PFSK-1 (cell line): ENCODE data around the gene ZNF408.
A peak's percentile ranks its signal among the peaks of the same experiment; 100 is the strongest.

Source experiments
- FOXP2 ChIP-seq: optimal IDR thresholded peaks from 2 replicates; pipeline ENCODE3; 2011; ENCODE audit warnings: borderline replicate concordance, control low read depth, inconsistent platforms; ENCODE audit not compliant: insufficient read depth; ENCODE audit errors: extremely low read length, extremely low read depth
- POLR2AphosphoS5 ChIP-seq: IDR thresholded peaks from 2 replicates; pipeline ENCODE4 v1.6.1; 2012; ENCODE audit warnings: low read depth, mild to moderate bottlenecking, control low read depth, low read length, moderate library complexity
- SIN3A ChIP-seq: IDR thresholded peaks from 2 replicates; pipeline ENCODE4 v1.6.1; 2012; ENCODE audit warnings: mild to moderate bottlenecking, low read length, moderate library complexity, borderline replicate concordance; ENCODE audit not compliant: insufficient read depth
- TAF1 ChIP-seq: IDR thresholded peaks from 2 replicates; pipeline ENCODE4 v1.6.1; 2012; ENCODE audit warnings: low read length, control low read depth, borderline replicate concordance; ENCODE audit not compliant: insufficient read depth
- TF ChIP-seq, protein P1 (sequence below), 2 experiments: IDR thresholded peaks; 2 replicates each; pipeline versions ENCODE4 v1.6.1 to v1.8.0; 2011 to 2012; ENCODE audit warnings: low read depth in 2 of 2, low read length in 2 of 2, control low read depth in 1 of 2, inconsistent platforms in 1 of 2, mild to moderate bottlenecking in 1 of 2, moderate library complexity in 1 of 2; ENCODE audit not compliant: insufficient read depth in 1 of 2

Gene ZNF408

DNA sequence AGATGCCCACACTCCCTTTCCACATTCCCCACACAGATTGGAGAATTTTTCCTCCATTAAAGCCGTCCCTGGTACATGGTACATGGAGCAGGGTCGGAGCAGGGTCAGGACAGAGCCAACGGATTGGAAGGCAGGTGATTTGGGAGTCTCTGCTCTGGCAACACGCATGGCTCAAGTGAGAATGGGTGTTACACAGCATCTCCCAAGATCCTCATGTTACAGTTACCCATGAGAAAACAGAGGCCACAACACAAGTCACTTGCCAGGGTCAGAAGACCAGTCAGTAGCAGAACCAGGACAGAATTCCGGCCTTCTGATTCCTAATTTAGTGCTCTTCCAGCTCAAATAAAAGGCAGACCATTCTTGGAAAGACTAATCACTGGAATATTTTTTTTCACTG is 10.5 kb downstream of the ZNF408 start:
- TF ChIP-seq TAF1 (no peak), POLR2AphosphoS5 (no peak), FOXP2 (no peak), SIN3A (no peak)
- TF ChIP-seq, protein P1, sequence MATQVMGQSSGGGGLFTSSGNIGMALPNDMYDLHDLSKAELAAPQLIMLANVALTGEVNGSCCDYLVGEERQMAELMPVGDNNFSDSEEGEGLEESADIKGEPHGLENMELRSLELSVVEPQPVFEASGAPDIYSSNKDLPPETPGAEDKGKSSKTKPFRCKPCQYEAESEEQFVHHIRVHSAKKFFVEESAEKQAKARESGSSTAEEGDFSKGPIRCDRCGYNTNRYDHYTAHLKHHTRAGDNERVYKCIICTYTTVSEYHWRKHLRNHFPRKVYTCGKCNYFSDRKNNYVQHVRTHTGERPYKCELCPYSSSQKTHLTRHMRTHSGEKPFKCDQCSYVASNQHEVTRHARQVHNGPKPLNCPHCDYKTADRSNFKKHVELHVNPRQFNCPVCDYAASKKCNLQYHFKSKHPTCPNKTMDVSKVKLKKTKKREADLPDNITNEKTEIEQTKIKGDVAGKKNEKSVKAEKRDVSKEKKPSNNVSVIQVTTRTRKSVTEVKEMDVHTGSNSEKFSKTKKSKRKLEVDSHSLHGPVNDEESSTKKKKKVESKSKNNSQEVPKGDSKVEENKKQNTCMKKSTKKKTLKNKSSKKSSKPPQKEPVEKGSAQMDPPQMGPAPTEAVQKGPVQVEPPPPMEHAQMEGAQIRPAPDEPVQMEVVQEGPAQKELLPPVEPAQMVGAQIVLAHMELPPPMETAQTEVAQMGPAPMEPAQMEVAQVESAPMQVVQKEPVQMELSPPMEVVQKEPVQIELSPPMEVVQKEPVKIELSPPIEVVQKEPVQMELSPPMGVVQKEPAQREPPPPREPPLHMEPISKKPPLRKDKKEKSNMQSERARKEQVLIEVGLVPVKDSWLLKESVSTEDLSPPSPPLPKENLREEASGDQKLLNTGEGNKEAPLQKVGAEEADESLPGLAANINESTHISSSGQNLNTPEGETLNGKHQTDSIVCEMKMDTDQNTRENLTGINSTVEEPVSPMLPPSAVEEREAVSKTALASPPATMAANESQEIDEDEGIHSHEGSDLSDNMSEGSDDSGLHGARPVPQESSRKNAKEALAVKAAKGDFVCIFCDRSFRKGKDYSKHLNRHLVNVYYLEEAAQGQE (IDR thresholded peaks at IDR 0.05; ENCODE audit: insufficient read depth in 1 of 2, low read depth in 2 of 2, low read length in 2 of 2), result no peak

DNA sequence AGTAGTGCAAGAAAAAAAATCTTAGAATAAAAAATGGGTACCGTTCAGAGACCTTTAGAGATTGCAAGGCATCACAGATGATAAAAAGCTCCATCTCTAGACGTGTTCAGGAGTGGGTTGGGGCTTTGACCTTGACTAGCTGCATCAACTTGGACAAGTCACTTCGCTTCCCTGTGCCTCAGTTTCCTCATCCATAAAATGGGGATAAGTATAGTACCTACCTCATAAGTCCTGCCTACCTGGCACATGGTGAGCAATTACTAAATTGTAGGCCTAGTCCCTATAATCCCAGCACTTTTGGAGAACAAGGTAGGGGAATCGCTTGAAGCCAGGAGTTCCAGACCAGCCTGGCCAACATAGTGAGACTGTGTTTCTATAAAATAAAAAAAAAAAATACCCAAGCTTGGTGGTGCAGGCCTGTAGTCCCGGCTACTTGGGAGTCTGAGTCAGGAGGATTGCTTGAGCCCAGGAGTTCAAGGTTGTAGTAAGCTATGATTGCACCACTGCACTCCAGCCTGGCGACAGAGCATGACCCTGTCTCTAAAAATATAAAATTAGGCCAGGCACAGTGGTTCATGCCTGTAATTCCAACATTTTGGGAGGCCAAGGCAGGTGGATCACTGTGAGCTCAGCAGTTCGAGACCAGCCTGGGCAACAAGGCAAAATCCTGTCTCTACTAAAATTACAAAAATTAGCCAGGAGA is 12.2 kb downstream of the ZNF408 start:
- TF ChIP-seq TAF1 (no peak), POLR2AphosphoS5 (no peak), SIN3A (no peak), FOXP2 (no peak)
- TF ChIP-seq, protein P1 (IDR thresholded peaks at IDR 0.05; ENCODE audit: insufficient read depth in 1 of 2, low read depth in 2 of 2, low read length in 2 of 2), result no peak

DNA sequence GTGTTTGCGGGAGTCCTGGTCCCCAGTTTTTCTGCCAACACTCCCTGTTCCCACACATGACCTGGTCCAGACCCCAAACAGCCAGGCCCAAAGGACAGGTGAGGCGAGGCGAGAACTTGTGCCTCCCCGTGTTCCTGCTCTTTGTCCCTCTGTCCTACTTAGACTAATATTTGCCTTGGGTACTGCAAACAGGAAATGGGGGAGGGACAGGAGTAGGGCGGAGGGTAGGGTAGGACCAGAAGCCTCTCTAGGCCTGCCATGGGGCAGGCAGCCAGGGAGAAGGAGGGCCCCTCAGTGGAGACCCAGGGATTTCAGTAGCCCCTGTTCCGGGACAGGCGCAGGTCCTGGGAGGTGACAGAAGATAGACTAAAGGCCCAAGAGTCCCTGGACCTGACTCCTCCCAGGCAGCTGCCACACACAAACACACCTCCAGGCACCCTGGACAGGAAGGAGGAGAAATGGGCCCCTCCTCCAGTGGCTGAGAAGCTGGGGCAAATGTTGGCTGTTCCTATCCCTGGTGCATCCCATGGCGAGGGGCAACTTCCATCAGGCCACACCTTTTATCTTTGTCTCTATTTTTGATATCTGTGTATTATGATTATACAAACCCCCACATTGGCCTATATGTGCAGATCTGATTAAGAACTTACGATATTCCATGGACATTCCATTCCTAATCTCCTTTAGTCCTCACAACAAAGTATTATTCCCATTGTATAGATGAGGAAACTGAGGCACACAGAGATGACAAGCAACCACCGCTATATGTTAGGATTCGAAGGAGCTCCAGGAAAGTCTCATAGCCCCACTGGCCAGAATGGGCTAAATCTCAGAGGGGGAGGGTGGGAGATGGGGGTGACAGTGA is 17.6 kb downstream of the ZNF408 start:
- TF ChIP-seq, protein P1 (IDR thresholded peaks at IDR 0.05; ENCODE audit: insufficient read depth in 1 of 2, low read depth in 2 of 2, low read length in 2 of 2), result no peak
- peak; percentile 50; the same call in 1 of the 2 replicates for TF ChIP-seq POLR2AphosphoS5

DNA sequence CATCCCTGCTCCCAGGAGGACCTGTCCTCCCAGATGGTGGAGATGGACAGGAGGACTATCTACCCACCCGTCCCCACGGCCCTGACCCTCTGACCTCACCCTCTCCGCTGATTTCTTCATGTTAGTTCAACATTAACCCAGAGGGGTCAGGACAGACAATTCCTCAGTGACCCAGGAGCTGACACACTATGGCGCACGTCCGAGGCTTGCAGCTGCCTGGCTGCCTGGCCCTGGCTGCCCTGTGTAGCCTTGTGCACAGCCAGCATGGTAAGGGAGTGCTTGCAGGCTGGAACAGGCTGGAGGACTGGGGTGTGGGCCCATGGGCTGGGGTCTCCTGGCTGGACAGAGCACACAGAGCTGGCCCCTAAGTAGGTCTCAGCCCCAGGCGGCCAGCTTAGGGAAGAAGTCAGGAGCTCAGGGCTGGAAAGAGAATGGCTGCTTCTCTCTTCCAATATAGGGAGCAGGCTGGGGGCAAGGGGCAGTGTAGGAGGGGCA is 18.3 kb downstream of the ZNF408 start, which contains the start of gene F2:
Gene F2, plus strand, starts transcription at position 166 of the 495 bp plus-strand sequence. Its CDS starts 23 bp downstream, at position 189.
- TF ChIP-seq POLR2AphosphoS5 (no peak), TAF1 (no peak), FOXP2 (no peak), SIN3A (no peak)
- TF ChIP-seq, protein P1 (IDR thresholded peaks at IDR 0.05; ENCODE audit: insufficient read depth in 1 of 2, low read depth in 2 of 2, low read length in 2 of 2), result no peak
